NT2/D1 (cell line): ENCODE results near the gene APBA2.

Experiments
- SUZ12 ChIP-seq: IDR thresholded peaks from 2 replicates; pipeline ENCODE4 v1.6.1; 2011; ENCODE audit not compliant: insufficient read length, insufficient read depth; ENCODE audit errors: extremely low read depth
- YY1 ChIP-seq: IDR thresholded peaks from 2 replicates; pipeline ENCODE4 v1.6.1; 2011; ENCODE audit not compliant: insufficient read length, insufficient read depth
- ZNF274 ChIP-seq: IDR thresholded peaks from 2 replicates; pipeline ENCODE4 v1.6.1; 2011; ENCODE audit warnings: mild to moderate bottlenecking, low read depth, low read length

GRCh38 chr15:29140475-29141307, 254.9 kb downstream of the APBA2 start:
- TF ChIP-seq ZNF274: no peak
- no peak for TF ChIP-seq YY1
- TF ChIP-seq SUZ12: no peak
